Astrocyte (in vitro differentiated cells and primary cell): ENCODE measurements around the gene RHO.

ENCODE experiments used
- EZH2 ChIP-seq: IDR thresholded peaks from 2 replicates; pipeline ENCODE4 v1.6.1; 2012; ENCODE audit warnings: mild to moderate bottlenecking, low read length, inconsistent platforms; ENCODE audit not compliant: insufficient read depth
- TF ChIP-seq, protein P1 (sequence below): IDR thresholded peaks from 2 replicates; pipeline ENCODE4 v1.5.1; 2011; ENCODE audit warnings: low read depth, mild to moderate bottlenecking, inconsistent platforms, low read length, moderate library complexity; ENCODE audit not compliant: insufficient read depth

DNA sequence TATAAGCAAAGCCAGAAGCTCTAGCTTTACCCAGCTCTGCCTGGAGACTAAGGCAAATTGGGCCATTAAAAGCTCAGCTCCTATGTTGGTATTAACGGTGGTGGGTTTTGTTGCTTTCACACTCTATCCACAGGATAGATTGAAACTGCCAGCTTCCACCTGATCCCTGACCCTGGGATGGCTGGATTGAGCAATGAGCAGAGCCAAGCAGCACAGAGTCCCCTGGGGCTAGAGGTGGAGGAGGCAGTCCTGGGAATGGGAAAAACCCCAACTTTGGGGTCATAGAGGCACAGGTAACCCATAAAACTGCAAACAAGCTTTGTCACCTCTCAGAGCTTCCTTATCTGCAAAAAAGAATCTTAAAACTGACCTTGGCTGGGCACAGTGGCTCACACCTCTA is 6.6 kb downstream of the RHO start:
- TF ChIP-seq, protein P1, sequence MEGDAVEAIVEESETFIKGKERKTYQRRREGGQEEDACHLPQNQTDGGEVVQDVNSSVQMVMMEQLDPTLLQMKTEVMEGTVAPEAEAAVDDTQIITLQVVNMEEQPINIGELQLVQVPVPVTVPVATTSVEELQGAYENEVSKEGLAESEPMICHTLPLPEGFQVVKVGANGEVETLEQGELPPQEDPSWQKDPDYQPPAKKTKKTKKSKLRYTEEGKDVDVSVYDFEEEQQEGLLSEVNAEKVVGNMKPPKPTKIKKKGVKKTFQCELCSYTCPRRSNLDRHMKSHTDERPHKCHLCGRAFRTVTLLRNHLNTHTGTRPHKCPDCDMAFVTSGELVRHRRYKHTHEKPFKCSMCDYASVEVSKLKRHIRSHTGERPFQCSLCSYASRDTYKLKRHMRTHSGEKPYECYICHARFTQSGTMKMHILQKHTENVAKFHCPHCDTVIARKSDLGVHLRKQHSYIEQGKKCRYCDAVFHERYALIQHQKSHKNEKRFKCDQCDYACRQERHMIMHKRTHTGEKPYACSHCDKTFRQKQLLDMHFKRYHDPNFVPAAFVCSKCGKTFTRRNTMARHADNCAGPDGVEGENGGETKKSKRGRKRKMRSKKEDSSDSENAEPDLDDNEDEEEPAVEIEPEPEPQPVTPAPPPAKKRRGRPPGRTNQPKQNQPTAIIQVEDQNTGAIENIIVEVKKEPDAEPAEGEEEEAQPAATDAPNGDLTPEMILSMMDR = no peak
- TF ChIP-seq EZH2 = no peak
